HL-60 (cell line): Measurements from ENCODE around the gene CCDC57.

Source experiments
- DNase-seq, 2 experiments: peaks; one replicate each; pipeline ENCODE4 v3.0.0-alpha.2; 2010 to 2020; ENCODE audit warnings: low read depth in 1 of 2, low spot score in 1 of 2
- H3K27ac ChIP-seq: fragments of 250-450 bp; sonication (Bioruptor Pico); replicated peaks from 2 replicates; pipeline ENCODE4 v1.5.1; 2020; ENCODE audit warnings: mild to moderate bottlenecking, moderate library complexity
- H3K27me3 ChIP-seq: fragments of 250-450 bp; sonication (Bioruptor Pico); 2 replicates; pipeline ENCODE4 v1.5.1; 2021; ENCODE audit warnings: mild to moderate bottlenecking, moderate library complexity; ENCODE audit not compliant: insufficient read depth, poor library complexity, severe bottlenecking
- H3K4me3 ChIP-seq: replicated peaks from 2 replicates; pipeline ENCODE4 v1.5.1; 2011; ENCODE audit warnings: mild to moderate bottlenecking, control low read depth, low read length; ENCODE audit not compliant: insufficient read depth
- CTCF ChIP-seq: IDR thresholded peaks from one replicate; pipeline ENCODE4 v1.5.1; 2011; ENCODE audit warnings: low read length, control low read depth, inconsistent platforms; ENCODE audit not compliant: insufficient read depth
- GABPA ChIP-seq: IDR thresholded peaks from 2 replicates; pipeline ENCODE4 v1.6.1; 2012; ENCODE audit warnings: low read depth
- POLR2AphosphoS5 ChIP-seq: IDR thresholded peaks from 2 replicates; pipeline ENCODE4 v1.6.1; 2012; ENCODE audit warnings: low read depth
- REST ChIP-seq: IDR thresholded peaks from 2 replicates; pipeline ENCODE4 v1.6.1; 2012; ENCODE audit warnings: low read depth; ENCODE audit not compliant: insufficient replicate concordance
- SPI1 ChIP-seq: IDR thresholded peaks from 2 replicates; pipeline ENCODE4 v1.6.1; 2012; ENCODE audit warnings: low read depth, mild to moderate bottlenecking, borderline replicate concordance

CCDC57 gene

DNA sequence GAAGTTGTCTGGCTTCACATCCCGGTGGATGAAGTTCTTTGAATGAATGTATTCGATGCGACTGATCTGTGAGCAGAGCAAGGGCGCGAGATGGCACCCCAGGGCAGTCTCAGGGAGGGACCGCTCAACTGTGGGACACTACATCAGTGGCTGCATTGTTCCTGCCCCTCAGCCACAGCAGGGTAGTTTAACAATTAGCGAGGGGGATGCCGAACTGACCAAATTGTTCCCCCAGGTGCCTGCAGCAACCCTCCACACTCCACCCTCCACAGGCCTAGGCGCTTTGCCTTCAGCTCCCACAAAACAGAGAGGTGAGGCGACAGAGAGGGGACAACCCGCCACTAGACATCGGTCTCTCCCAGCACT, 40.5 kb upstream of the CCDC57 start:
- no peak for DNase-seq
- H3K27me3 ChIP-seq: no peaks in the 10 kb centered on the region
- no peak for TF ChIP-seq CTCF
- no peak for TF ChIP-seq REST
- no peak for TF ChIP-seq POLR2AphosphoS5
- TF ChIP-seq GABPA: no peak
- no peak for TF ChIP-seq SPI1
- H3K4me3 ChIP-seq: no peak overlapping the region
- H3K27ac ChIP-seq: no peak overlapping the region

- H3K4me3 ChIP-seq: no peak overlapping the region
- H3K27me3 ChIP-seq: no peaks in the 10 kb centered on the region
- TF ChIP-seq CTCF: no peak
- no peak for TF ChIP-seq SPI1
- TF ChIP-seq GABPA: no peak
- TF ChIP-seq REST: no peak
- TF ChIP-seq POLR2AphosphoS5: no peak; the same call in 1 of the 2 replicates
- no peak overlapping the region for H3K27ac ChIP-seq
- no peak for DNase-seq
These were observed 40.0 kb upstream of the CCDC57 start for GRCh38 chr17:82252511-82253178.

DNA sequence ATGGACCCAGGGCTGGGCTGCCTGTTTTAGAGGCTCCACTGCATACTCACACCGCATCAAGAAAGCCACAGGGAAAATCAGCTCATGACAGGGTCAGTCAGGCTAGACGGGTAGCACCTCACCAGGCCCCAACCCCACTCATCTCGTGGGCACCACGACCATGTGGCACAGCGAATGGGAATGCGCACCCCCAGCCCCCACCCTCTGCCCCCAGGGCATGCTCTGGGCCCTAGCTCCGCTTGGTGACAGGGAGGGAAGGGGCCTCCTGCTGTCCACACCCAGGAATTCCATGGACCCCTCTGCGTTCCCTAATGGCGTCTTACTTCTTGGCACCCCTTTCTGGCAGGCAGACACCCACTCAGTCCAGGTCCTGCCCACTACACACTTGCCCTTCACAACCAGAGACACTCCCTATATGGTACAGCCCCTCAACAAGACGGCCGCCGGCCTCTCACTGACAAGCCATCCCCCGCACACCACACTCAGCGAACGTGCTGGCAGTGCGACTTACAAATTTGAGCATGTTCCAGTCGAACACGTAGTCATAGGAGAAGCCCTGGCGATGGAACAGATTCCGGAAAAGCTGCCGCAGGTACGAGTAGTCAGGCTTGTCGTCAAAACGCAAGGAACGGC, 38.3 kb upstream of the CCDC57 start:
- TF ChIP-seq REST (no peak), POLR2AphosphoS5 (no peak), GABPA (no peak), CTCF (no peak), SPI1 (no peak)
- H3K4me3 ChIP-seq: no peak overlapping the region
- H3K27me3 ChIP-seq: no peaks in the 10 kb centered on the region
- H3K27ac ChIP-seq: no peak overlapping the region
- DNase-seq: no peak
